ENCODE results near the gene GAS6. TPM values are rescaled to one million over a fixed set of nuclear protein-coding genes. Genes with fewer than 3 reads are reported as not detected.
"Not testable (repeated sequence)": the region's sequence is repeated elsewhere in the genome, so short reads cannot be mapped to it uniquely, and the experiment has no call there.

GAS6 gene
- total and polyA plus RNA-seq, 2 experiments from 2014 or later: 91.8 to 112 TPM

DNA sequence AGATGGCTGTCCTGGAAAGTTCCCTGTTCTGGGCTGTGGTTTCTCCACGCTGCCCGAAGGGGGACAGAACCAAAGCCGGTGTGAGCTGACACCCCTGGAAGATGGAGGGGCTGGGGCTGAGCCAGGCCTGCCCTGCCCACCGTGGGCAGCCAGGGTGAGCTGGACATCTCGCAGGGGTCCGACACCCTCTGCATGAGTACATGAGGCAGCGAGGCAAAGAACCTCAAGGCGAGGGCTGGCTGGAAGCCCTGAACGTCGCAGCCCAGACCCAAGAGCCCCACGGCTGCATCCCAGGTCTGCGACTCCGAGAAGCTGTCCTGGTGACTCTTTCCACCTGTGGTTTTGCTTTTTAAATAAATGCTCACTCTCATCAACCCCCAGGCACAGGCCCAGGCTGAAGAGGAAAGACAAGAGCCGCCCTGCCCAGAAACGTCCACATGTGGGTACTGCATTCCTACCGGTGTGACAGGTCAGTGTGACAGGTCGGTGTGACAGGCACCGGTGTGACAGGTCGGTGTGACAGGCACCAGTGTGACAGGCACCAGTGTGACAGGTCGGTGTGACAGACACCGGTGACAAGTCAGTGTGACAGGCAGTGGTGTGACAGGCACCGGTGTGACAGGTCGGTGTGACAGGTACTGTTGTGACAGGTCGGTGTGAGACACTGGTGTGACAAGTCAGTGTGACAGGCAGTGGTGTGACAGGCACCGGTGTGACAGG lies 30.6 kb downstream of the GAS6 start:
- Histone ChIP-seq H3K27ac (no peak overlapping the region), H3K4me1 (ENCODE audit: low read depth) (peaks cover 15% of the 10 kb centered on the region), H3K4me3 (no peak overlapping the region), H3K36me3 (no peaks in the 10 kb centered on the region), H3K27me3 (no peaks in the 10 kb centered on the region), H3K9me3 (ENCODE audit: low read depth) (no peaks in the 10 kb centered on the region)
- TF ChIP-seq, protein P1, sequence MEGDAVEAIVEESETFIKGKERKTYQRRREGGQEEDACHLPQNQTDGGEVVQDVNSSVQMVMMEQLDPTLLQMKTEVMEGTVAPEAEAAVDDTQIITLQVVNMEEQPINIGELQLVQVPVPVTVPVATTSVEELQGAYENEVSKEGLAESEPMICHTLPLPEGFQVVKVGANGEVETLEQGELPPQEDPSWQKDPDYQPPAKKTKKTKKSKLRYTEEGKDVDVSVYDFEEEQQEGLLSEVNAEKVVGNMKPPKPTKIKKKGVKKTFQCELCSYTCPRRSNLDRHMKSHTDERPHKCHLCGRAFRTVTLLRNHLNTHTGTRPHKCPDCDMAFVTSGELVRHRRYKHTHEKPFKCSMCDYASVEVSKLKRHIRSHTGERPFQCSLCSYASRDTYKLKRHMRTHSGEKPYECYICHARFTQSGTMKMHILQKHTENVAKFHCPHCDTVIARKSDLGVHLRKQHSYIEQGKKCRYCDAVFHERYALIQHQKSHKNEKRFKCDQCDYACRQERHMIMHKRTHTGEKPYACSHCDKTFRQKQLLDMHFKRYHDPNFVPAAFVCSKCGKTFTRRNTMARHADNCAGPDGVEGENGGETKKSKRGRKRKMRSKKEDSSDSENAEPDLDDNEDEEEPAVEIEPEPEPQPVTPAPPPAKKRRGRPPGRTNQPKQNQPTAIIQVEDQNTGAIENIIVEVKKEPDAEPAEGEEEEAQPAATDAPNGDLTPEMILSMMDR (IDR thresholded peaks at IDR 0.05; ENCODE audit: low read depth, low read length): no peak
- DNase-seq (ENCODE audit: low read depth in 1 of 2, low spot score in 1 of 2): no peak

DNA sequence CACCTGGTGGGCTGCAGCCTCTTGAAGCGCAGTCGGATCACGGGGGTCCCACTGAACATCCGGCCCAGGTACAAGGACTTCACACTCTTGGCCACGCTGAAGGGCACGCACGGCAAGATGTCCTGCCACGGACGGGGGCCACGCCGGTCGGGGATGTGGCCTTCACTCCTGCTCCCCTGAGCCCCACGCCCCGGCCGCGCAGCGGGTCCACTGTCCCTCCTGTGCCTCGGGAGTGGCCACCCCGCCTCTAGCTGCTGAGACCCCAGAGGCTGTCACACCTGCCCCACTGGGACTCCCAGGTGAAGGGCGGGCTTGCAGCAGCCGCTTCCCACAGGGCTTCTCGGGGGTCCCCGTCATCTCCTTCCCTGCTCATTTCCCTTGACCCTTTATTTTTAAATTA lies 31.2 kb downstream of the GAS6 start:
- Histone ChIP-seq H3K36me3 (no peaks in the 10 kb centered on the region), H3K9me3 (ENCODE audit: low read depth) (no peaks in the 10 kb centered on the region), H3K4me1 (ENCODE audit: low read depth) (peaks cover 9% of the 10 kb centered on the region), H3K27me3 (no peaks in the 10 kb centered on the region), H3K27ac (no peak overlapping the region), H3K4me3 (no peak overlapping the region)
- TF ChIP-seq, protein P1 (IDR thresholded peaks at IDR 0.05; ENCODE audit: low read depth, low read length): no peak
- DNase-seq (ENCODE audit: low read depth in 1 of 2, low spot score in 1 of 2): no peak

DNA sequence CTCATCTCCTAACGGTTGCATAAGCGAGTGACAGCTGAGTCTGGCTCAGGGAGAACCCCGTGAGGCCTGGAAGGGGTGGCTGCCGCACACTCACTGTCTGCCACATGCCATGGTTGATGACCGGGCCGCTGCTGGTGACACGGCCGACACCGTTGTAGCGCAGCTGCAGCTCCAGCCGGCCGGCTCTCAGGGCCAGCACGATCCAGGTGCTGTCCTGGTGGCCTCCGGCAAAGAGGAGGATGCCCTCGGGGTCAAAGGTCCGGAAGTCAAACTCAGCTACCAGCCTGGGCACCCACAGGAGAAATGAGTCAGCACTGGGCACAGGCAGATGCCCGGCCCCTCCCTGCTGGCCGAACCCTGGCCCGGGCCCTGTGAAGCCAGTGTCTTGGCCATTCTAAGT lies 31.7 kb downstream of the GAS6 start:
- no peak for DNase-seq (ENCODE audit: low read depth in 1 of 2, low spot score in 1 of 2)
- H3K4me3 ChIP-seq: no peak overlapping the region
- TF ChIP-seq, protein P1 (IDR thresholded peaks at IDR 0.05; ENCODE audit: low read depth, low read length): no peak

DNA sequence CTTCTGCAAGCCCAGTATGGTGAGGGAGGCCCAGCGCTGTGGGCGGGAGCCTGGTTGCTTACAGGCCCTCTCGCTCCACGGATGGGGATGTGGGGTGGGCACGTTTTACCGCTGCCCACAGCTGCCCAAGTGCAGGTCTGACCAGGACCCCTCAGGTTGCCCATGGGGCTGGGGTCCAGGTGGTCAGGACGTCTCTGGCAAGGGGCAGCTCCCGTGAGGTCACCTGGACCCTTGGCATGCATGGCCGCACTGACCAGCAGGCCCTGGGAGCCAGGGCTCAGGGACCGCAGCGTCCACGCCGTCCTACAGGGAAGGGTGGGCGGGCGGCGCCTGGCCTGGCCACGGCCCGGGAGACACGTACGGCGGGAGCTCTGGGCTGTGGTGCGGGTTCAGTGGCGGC lies 32.8 kb downstream of the GAS6 start:
- H3K4me1 ChIP-seq (ENCODE audit: low read depth): no peaks in the 10 kb centered on the region
- TF ChIP-seq, protein P1 (IDR thresholded peaks at IDR 0.05; ENCODE audit: low read depth, low read length): no peak
- no peaks in the 10 kb centered on the region for H3K36me3 ChIP-seq
- H3K27ac ChIP-seq: no peak overlapping the region
- H3K4me3 ChIP-seq: no peak overlapping the region
- no peaks in the 10 kb centered on the region for H3K27me3 ChIP-seq
- no peaks in the 10 kb centered on the region for H3K9me3 ChIP-seq (ENCODE audit: low read depth)
- DNase-seq (ENCODE audit: low read depth in 1 of 2, low spot score in 1 of 2): no peak

More for the DNA sequence above, 31.7 kb downstream of the GAS6 start:
- H3K4me1 ChIP-seq (ENCODE audit: low read depth): peaks cover 4% of the 10 kb centered on the region
- H3K27ac ChIP-seq: no peak overlapping the region
- no peaks in the 10 kb centered on the region for H3K9me3 ChIP-seq (ENCODE audit: low read depth)
- H3K27me3 ChIP-seq: no peaks in the 10 kb centered on the region
- H3K36me3 ChIP-seq: no peaks in the 10 kb centered on the region

DNA sequence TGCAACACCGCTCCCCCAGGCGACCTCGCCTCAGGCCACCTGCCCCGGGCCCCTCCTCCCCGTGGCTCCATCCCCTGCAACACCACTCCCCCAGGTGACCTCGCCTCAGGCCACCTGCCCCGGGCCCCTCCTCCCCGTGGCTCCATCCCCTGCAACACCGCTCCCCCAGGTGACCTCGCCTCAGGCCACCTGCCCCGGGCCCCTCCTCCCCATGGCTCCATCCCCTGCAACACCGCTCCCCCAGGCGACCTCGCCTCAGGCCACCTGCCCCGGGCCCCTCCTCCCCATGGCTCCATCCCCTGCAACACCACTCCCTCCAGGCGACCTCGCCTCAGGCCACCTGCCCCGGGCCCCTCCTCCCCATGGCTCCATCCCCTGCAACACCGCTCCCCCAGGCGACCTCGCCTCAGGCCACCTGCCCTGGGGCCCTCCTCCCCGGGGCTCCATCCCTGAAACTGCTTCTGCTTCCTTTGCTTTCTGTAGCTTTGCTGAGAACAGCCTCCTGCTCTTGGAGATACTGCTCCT lies 33.4 kb downstream of the GAS6 start:
- H3K27ac ChIP-seq; H3K4me1 ChIP-seq (ENCODE audit: low read depth); DNase-seq (ENCODE audit: low read depth in 1 of 2, low spot score in 1 of 2); H3K27me3 ChIP-seq; H3K9me3 ChIP-seq (ENCODE audit: low read depth); H3K36me3 ChIP-seq; H3K4me3 ChIP-seq: not testable (repeated sequence)

DNA sequence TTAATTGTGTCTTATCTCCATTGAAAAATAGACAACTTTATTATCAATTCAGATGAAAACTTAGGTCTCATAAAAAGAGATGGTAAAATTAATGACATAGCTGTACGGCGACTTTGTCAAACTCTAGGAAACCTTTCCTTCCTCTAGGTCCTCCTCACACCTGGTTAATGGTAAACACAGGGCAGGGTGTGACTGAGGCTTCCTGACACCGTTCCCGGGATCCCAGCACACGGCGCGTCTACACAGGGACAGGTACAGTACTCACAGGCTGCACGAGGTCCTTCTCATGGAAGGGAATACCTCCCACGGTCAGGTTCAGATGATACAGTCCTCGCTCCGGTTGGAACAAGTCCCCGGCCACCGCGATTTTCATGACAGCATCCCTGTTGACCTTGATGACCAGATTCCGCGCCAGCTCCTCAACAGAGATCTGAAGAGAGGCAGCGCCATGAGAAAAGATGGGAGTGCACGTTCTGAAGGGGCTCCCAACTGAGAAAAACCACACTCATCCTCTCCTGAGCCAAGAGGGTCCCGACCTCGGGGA lies 35.5 kb downstream of the GAS6 start:
- Histone ChIP-seq H3K27ac (no peak overlapping the region), H3K36me3 (peaks cover 2% of the 10 kb centered on the region), H3K27me3 (no peaks in the 10 kb centered on the region), H3K9me3 (ENCODE audit: low read depth) (no peaks in the 10 kb centered on the region), H3K4me3 (no peak overlapping the region), H3K4me1 (ENCODE audit: low read depth) (no peaks in the 10 kb centered on the region)
- DNase-seq (ENCODE audit: low read depth in 1 of 2, low spot score in 1 of 2): no peak
- TF ChIP-seq, protein P1 (IDR thresholded peaks at IDR 0.05; ENCODE audit: low read depth, low read length): no peak
